ENCODE data around the gene TUBB8.

GRCh38 chr10:83930-84530 lies 34.9 kb upstream of the TUBB8 start:
- TF ChIP-seq ZNF217 (IDR thresholded peaks at IDR 0.05): no peak
- TF ChIP-seq ETV6 (conservative IDR thresholded peaks at IDR 0.05 in 1 of 2, IDR thresholded peaks at IDR 0.05 in 1 of 2; ENCODE audit: borderline replicate concordance in 1 of 2, low read depth in 1 of 2): no peak
- no peak for TF ChIP-seq POLR2AphosphoS5 (IDR thresholded peaks at IDR 0.05; ENCODE audit: low read length)

All from GM12878 (cell line).